Left kidney (tissue), 2 donors: ENCODE results near the gene LRRC32. TPM values are rescaled to one million over a fixed set of nuclear protein-coding genes. Genes with fewer than 3 reads are reported as not detected.
"Not testable (repeated sequence)": the region's sequence is repeated elsewhere in the genome, so short reads cannot be mapped to it uniquely, and the experiment has no call there.

Source experiments
- DNase-seq: peaks from one replicate; pipeline ENCODE4 v3.0.0-alpha.2; 2013
- polyA plus RNA-seq: library from polyadenylated mRNA; unstranded; fragments of 120-200 nt; gene quantifications from one replicate; pipeline ENCODE4 v1.2.1, GENCODE V29; 2013; ENCODE audit not compliant: insufficient read length

The LRRC32 gene
- polyA plus RNA-seq, 1 donor = 48.8 TPM

GRCh38 chr11:76629853-76630599 is 40.5 kb downstream of the LRRC32 start:
- no peak for DNase-seq

- DNase-seq = no peak
Measured at GRCh38 chr11:76629116-76629852, 41.3 kb downstream of the LRRC32 start.

- DNase-seq = no peak
Measured at GRCh38 chr11:76628408-76628947, 42.1 kb downstream of the LRRC32 start.

- no peak for DNase-seq
Measured at GRCh38 chr11:76627606-76628005, 42.9 kb downstream of the LRRC32 start.

- DNase-seq = no peak
Measured at GRCh38 chr11:76626921-76627401, 43.6 kb downstream of the LRRC32 start.

- no peak for DNase-seq
Measured at GRCh38 chr11:76626266-76626665, 44.3 kb downstream of the LRRC32 start.

- DNase-seq = no peak
Measured at GRCh38 chr11:76625472-76626186, 44.9 kb downstream of the LRRC32 start.

- no peak for DNase-seq
Measured at GRCh38 chr11:76624500-76625379, 45.8 kb downstream of the LRRC32 start.

GRCh38 chr11:76623884-76624419 is 46.6 kb downstream of the LRRC32 start:
- DNase-seq = no peak

GRCh38 chr11:76623171-76623883 is 47.2 kb downstream of the LRRC32 start:
- DNase-seq = no peak

GRCh38 chr11:76622493-76623094 is 48.0 kb downstream of the LRRC32 start:
- DNase-seq = no peak

GRCh38 chr11:76621868-76622267 is 48.7 kb downstream of the LRRC32 start:
- DNase-seq = no peak

- no peak for DNase-seq
Measured at GRCh38 chr11:76621466-76621865, 49.1 kb downstream of the LRRC32 start.

- DNase-seq = no peak
Measured at GRCh38 chr11:76620489-76620888, 50.1 kb downstream of the LRRC32 start.

- DNase-seq = not testable (repeated sequence)
Measured at GRCh38 chr11:76619801-76620200, 50.7 kb downstream of the LRRC32 start.

- no peak for DNase-seq
Measured at GRCh38 chr11:76617553-76618265, 52.8 kb downstream of the LRRC32 start.

- no peak for DNase-seq
Measured at GRCh38 chr11:76616676-76617552, 53.6 kb downstream of the LRRC32 start.

GRCh38 chr11:76615950-76616349 is 54.6 kb downstream of the LRRC32 start:
- no peak for DNase-seq
